Ishikawa (cell line): Measurements from ENCODE around the gene C1R.

Experiments
- CEBPB ChIP-seq: IDR thresholded peaks from 2 replicates; pipeline ENCODE4 v1.6.1; 2012
- EP300 ChIP-seq: IDR thresholded peaks from 2 replicates; pipeline ENCODE4 v1.6.1; 2012; ENCODE audit warnings: borderline replicate concordance
- TCF12 ChIP-seq: IDR thresholded peaks from 2 replicates; pipeline ENCODE4 v1.6.1; 2012; ENCODE audit warnings: low read depth
- TF ChIP-seq, protein P1 (sequence below): IDR thresholded peaks from 2 replicates; pipeline ENCODE4 v1.6.1; 2012

Gene C1R

DNA sequence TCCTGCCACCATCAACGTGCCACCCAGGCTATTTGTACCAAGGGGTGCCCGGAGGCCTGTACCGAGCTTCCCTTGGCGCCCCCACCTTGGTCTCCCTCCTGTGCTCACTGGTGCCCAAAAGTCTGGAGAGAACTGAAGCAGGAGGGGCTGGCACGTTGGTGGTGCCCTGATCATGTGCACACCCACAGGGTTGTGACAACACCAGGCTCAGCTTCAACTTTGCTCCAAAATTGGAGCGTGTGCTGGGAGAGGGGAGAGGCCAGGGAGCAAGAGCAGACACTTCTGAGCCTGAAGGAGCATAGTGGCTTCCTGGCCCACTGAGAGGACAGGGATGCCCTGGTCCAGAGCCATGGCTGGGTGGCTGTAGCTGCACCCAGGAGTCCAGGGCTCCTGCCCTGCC, 60.9 kb downstream of the C1R start:
- no peak for TF ChIP-seq EP300
- TF ChIP-seq, protein P1, sequence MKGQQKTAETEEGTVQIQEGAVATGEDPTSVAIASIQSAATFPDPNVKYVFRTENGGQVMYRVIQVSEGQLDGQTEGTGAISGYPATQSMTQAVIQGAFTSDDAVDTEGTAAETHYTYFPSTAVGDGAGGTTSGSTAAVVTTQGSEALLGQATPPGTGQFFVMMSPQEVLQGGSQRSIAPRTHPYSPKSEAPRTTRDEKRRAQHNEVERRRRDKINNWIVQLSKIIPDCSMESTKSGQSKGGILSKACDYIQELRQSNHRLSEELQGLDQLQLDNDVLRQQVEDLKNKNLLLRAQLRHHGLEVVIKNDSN = no peak
- no peak for TF ChIP-seq CEBPB
- no peak for TF ChIP-seq TCF12
